GM15510 (cell line): ENCODE data around the gene CHRNE.

Experiments
- POLR2A ChIP-seq: IDR thresholded peaks from 3 replicates; pipeline ENCODE4 v1.6.1; 2011; ENCODE audit warnings: borderline replicate concordance; ENCODE audit not compliant: insufficient read length; ENCODE audit errors: extremely low read depth

Gene CHRNE

DNA sequence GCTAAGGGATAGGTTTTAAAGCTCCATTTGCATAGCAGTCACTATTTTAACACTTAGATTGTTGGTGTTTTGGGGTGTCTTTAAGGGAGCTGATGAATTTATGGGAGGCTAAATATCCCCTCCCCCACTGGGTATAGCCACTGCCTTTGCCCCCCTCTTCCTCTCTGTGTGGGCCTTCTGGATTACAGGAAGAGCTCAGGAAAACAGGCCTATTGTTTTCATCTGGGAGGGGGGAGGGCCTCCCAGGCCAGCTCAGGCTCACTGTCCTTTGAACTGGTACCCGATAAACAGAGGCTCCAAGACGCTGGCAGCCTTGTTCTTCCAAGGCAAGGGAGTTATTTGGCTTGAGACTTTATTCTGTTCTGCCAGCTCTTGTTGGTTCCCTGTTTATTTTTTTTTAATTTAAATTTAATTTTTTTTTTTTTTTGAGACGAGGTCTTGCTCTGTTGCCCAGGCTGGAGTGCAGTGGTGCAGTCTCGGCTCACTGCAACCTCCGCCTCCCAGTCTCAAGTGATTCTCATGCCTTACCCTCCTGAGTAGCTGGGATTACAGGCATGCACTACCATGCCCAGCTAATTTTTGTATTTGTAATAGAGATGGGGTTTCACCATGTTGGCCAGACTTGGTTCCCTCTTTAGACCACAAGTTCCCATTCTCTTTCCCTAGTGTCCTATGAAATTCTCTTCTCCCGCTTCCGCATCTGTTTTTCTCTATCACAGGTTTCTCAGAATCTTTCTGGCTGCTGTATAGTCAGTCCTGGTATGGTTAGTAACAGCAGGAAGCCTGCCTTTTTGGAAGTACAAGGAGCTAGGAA lies 44.6 kb downstream of the CHRNE start:
- no peak for TF ChIP-seq POLR2A

DNA sequence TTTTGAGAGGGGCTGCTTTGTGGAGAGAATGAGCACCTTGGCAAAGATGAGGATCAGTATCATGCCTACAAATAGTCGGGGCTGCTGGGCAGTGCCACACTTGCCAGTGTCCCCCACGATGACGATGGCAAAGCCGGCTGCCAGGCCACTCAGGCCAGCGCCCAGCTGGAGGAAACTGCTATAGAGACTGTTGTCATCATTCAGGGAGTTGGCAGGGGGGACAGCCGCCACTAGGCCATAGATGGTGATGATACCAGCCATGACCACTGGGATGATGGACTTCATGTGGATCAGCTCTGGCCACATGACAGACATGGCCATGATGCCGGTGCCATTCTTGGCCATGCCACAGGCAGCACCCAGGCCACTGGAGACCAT lies 46.0 kb downstream of the CHRNE start:
- no peak for TF ChIP-seq POLR2A

DNA sequence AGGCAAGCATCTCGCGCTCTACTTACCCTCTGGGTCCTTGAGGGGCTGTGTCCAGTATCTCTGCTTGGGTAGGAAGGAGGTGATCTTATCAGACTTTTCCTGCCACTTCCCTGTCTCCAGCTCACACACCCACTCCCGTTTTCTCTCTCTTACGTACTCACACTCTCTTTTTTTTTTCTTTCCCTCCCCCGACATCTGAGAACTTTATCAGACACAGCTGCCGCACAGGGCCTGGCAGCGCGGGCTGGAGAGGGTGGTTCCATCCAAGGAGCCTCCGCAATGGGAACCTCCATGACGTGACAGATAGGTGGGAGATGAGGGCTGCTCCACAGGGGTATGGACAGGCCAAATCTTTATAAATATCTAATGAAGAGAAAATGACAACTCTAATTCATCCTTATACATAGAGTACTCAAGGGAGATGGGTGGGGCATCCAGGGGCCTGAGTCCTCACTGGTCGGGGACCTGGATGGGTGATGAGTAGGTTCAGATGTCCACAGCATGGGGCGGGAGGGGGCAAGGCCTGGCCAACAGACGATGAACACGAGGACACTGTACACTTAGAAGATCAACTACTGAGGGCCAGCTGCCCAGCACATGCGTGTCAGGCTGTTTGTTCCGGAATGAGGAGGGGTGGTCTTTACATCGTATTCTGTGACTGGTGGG lies 46.5 kb downstream of the CHRNE start:
- TF ChIP-seq POLR2A: no peak

DNA sequence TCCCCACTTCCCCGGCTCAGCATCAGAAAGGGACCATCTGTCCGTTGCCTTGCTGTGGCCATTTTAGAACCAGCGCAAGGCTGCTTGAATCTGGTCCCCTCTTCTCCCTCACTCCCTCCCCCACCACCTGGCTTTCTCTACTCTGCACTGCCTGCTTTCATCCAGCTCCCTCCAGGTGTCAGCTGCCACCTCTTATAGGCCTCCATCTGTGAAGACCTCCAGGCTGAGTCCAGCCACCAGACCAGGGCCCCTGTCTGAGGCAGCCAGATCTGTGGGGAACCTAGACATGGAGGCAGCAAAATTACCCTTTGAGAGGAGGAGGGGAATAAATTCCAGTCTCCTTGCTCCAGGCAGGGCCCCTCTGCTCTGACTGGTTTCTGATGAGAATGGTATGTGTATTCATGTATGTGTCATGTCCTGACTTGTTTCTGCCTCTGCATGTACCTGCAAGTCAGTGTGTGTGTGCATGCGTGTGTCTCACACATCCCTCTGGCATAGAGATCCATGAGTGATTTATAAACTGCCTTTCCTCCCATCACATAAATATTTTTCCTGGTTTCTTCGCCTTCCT lies 48.7 kb downstream of the CHRNE start:
- TF ChIP-seq POLR2A: no peak

DNA sequence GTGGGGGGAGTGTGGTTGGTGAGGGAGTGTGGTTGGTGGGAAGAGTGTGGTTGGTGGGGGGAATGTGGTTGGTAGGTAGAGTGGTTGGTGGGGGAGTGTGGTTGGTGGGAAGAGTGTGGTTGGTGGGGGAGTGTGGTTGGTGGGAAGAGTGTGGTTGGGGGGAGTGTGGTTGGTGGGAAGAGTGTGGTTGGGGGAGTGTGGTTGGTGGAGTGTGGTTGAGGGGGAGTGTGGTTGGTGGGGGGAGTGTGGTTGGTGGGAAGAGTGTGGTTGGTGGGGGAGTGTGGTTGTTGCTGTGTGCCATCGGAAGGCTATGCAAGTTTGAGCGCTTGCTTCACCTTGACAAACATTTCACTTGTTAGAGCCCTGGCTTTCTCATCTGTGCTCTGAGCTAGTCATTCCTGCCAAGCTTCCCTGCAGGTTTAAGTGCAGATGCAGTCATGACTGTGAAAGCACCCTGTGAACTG lies 49.7 kb downstream of the CHRNE start:
- TF ChIP-seq POLR2A: no peak

DNA sequence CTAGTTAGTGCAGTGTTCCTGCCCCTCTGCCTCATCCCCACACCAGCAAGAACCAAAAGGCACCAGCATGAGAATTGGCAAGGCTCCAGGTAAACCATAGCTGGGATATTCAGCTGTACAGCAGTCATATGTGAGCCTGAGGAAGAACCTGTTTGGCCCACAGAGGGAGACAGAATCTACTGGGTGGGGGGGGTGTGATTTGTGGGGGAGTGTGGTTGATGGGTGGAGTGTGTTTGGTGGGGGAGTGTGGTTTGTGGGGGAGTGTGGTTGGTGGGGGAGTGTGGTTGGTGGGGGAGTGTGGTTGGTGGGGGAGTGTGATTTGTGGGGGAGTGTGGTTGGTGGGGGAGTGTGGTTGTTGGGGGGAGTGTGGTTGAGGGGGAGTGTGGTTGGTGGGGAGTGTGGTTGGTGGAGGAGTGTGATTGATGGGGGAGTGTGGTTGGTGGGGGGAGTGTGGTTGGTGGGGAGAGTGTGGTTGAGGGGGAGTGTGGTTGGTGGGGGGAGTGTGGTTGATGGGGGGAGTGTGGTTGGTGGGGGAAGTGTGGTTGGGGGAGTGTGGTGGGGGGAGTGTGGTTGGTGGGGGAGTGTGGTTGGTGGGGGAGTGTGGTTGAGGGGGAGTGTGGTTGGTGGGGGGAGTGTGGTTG lies 50.2 kb downstream of the CHRNE start:
- TF ChIP-seq POLR2A: no peak

DNA sequence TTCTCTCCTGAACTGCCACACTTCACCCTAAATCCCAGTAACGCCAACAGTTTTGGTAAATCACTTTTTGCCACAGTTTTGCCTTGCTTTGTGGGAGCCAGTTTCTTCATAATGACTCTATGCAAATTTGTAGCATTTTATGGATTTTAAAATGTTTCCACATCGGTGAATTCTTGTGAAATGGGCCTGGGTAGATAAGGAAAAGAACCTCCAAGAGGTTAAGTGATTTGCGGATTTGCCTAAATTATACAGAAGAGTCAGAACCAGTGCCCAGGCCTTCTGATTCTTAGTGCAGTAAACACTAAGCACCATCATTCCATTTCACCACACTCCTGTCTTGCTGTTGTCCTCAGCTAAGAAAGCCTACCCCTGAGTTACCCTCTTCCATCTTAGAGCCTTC lies 51.8 kb downstream of the CHRNE start:
- TF ChIP-seq POLR2A: no peak

DNA sequence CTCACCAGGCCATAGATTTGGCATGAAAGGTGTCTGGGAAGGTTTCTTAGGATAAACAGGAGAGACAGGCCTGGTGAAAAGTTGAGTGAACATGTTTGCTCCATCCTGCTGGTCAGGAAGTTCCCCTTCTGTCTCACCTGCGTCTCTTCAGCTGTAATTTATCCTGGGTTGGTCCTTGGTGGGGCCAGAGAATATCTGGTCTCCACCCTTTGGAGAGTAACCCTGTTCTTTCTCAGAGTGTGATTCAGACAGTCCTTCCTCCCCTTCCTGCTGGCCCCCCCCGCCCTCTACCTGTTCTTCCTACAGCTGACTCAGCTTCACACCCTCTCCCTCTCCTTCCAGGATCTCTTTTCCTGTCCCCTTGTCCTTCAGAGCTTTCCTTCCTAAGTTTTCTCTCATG lies 52.7 kb downstream of the CHRNE start:
- TF ChIP-seq POLR2A: no peak

DNA sequence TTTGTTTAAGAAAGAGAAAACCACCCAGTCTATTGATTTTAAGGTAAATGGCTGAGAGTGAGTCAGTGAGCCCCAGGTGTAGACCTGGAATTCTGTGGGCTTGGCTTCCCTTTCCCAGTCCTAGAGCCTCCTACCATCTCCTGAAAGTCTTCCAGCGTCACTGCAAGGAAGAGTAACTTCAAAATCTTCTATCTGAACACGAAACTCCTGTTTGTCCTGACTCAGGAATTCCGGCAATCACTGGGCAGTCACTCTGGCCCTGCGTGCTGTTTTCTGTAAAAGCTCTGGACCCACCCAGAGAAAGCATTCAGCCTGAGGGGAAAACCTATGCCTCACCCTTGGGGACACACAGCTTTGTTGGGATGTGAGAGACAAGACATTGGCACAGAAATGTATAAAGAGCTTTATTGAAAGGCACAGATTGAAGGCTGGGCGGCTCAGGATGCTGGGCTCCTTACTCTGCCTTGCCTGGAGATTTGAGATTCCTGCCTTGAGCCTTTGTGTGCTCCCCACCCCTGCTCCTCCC lies 53.8 kb downstream of the CHRNE start:
- no peak for TF ChIP-seq POLR2A
